ENCODE data around the gene KCNQ1. TPM values are rescaled to one million over a fixed set of nuclear protein-coding genes. Genes with fewer than 3 reads are reported as not detected.

Gene KCNQ1
- total RNA-seq, 1 donor from 2014 or later, result 0.86 TPM

DNA sequence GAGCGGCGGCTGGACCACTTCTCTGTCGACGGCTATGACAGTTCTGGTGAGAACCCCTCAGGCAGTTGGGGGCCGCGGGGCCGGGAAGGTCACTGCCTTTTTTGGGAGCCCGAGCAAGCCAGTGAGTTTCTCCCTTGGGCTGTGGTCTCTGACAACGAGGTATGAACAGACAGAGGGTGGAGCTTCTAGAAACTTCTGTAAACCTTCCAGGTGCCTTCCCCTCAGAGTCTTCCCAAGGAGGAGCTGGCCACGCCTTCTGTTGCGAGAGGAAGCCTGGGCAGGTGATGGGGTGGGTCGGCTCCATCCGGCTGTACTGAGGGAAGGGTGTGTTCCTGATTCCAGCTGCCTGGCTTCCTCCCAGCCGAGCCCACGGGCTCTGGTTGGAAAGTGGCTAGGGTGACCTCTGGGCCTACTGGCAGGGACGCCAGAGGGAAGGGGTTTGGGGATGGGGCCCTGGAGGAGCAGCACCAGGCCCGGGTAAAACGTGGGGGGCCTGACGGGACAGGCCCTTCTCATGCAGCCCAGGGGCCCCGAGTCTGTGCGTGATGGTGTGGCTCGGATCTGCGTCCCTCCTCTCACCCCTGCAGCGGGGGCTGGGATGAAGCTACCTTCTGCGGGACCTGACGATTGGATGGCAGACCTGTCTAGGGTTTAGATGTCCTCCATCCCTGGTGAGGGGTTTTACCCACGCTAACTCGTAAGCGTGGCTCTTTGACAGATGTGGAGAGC is 144.2 kb downstream of the KCNQ1 start:
- H3K9me3 Mint-ChIP-seq, result no peaks in the 10 kb centered on the region
- no peak overlapping the region for H3K27ac Mint-ChIP-seq (ENCODE audit: unreplicated experiment)
- TF ChIP-seq, protein P1, sequence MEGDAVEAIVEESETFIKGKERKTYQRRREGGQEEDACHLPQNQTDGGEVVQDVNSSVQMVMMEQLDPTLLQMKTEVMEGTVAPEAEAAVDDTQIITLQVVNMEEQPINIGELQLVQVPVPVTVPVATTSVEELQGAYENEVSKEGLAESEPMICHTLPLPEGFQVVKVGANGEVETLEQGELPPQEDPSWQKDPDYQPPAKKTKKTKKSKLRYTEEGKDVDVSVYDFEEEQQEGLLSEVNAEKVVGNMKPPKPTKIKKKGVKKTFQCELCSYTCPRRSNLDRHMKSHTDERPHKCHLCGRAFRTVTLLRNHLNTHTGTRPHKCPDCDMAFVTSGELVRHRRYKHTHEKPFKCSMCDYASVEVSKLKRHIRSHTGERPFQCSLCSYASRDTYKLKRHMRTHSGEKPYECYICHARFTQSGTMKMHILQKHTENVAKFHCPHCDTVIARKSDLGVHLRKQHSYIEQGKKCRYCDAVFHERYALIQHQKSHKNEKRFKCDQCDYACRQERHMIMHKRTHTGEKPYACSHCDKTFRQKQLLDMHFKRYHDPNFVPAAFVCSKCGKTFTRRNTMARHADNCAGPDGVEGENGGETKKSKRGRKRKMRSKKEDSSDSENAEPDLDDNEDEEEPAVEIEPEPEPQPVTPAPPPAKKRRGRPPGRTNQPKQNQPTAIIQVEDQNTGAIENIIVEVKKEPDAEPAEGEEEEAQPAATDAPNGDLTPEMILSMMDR (conservative IDR thresholded peaks at IDR 0.05), result no peak
- no peaks in the 10 kb centered on the region for H3K36me3 Mint-ChIP-seq (ENCODE audit: low read depth)
- no peaks in the 10 kb centered on the region for H3K27me3 Mint-ChIP-seq (ENCODE audit: low read depth)
- DNase-seq (ENCODE audit: low read depth, low spot score), result no peak
- no peak overlapping the region for H3K4me3 Mint-ChIP-seq
- no peaks in the 10 kb centered on the region for H3K4me1 Mint-ChIP-seq

DNA sequence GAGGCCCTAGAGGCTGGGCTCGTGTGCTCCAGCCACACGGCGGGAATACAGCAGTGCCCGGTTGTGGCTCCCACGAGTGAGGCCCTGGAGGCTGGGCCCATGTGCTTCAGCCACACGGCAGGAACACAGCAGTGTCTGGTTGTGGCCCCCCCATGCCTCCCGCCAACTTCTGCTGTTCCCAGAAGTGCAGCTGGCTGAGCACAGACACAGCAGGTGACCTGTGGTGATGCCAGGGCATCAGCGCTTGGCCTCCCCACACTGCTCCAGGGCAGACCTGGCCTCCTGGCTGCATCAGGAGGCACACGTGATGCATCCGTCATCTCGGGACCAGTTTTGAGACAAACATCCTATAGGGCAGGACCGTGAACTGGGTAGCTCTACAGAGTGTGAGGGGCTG is 144.7 kb downstream of the KCNQ1 start:
- DNase-seq (ENCODE audit: low read depth, low spot score), result no peak
- Mint-ChIP-seq H3K27ac (ENCODE audit: unreplicated experiment) (no peak overlapping the region), H3K9me3 (peaks cover 2% of the 10 kb centered on the region), H3K4me3 (no peak overlapping the region), H3K4me1 (no peaks in the 10 kb centered on the region), H3K27me3 (ENCODE audit: low read depth) (no peaks in the 10 kb centered on the region), H3K36me3 (ENCODE audit: low read depth) (no peaks in the 10 kb centered on the region)
- TF ChIP-seq, protein P1 (conservative IDR thresholded peaks at IDR 0.05), result no peak

DNA sequence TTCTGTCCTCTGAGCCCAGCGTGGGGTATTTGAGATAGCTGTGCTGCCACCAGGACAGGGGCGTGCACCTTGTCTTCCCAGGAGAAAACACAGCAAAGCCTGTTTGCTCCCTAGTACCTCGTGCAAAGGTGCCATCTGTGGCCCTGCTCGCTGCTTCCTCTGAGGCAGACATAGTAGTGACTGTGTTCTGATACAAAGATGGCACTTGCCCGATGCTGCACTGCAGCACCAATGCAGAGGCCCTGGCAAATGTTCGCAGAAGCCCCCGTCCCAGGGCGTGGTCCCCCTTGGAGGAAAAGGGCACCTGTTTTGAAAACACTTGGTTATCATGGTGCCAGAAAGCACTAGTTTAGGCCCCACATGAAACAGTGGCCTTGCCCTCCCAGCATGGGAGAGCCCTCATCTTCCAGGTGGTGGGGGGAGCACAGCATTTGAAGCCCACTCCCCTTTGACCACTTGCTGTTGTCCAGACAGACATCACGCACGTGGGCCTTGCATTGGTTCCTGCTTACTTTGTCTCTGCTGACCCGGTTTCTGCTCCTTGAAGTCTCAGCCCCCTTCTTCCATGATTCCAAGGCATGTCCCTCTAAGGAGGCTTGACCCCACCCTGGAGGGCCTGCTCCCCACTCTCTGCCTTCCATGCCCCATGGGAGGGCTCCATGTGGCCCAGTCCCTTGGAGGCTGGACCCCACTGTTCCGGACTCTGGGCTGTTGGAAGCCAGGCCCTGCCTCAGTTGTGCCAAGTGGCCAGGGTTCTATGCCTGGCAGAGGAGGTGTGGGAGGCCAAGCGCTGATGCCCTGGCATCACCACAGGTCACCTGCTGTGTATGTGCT is 145.5 kb downstream of the KCNQ1 start:
- no peaks in the 10 kb centered on the region for H3K4me1 Mint-ChIP-seq
- no peak overlapping the region for H3K4me3 Mint-ChIP-seq
- peaks cover 4% of the 10 kb centered on the region for H3K9me3 Mint-ChIP-seq
- H3K36me3 Mint-ChIP-seq (ENCODE audit: low read depth), result no peaks in the 10 kb centered on the region
- no peak for DNase-seq (ENCODE audit: low read depth, low spot score)
- H3K27ac Mint-ChIP-seq (ENCODE audit: unreplicated experiment), result peak overlapping the region; percentile 67
- no peaks in the 10 kb centered on the region for H3K27me3 Mint-ChIP-seq (ENCODE audit: low read depth)
- TF ChIP-seq, protein P1 (conservative IDR thresholded peaks at IDR 0.05), result no peak

DNA sequence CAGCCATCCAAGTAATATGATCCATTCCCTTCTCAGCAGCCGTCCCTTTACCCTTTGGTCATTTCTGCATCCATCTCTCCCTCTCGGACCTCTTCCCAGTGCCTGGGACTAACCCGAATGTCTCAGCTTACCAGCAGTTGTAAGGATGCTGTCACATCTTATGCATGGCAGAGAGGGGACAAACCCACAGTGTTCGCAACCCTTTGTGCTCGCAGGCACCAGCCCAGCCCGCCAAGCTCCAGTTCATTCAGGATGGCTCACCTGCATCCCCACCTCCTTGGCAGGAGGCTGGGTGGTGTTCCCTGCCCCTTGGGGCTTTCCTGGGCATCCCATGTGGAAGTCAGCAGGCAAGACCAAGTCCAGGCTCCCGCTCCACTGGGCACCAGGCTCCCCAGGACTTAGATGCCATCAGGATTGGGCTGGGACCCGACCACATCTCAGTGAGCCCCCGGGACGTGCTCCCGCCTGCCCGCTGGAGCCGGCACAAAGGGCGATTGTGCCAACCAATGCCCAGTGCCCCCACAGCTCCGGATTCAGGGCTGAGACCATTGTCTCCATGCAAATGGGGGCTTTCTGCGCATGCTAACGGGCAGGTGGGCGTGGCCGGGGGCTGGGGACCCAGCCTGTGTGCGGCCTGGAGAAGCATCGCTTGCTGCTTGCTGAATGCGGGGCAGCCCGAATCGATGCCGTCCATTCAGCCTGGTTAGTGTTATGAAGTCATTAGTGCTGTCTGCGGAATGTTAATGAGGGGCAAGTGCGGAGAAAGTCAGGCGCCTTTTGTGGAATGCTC is 146.4 kb downstream of the KCNQ1 start:
- Mint-ChIP-seq H3K27me3 (ENCODE audit: low read depth) (peaks cover 3% of the 10 kb centered on the region), H3K9me3 (peaks cover 4% of the 10 kb centered on the region), H3K27ac (ENCODE audit: unreplicated experiment) (peak overlapping the region; percentile 67), H3K4me3 (no peak overlapping the region), H3K36me3 (ENCODE audit: low read depth) (no peaks in the 10 kb centered on the region), H3K4me1 (no peaks in the 10 kb centered on the region)
- DNase-seq (ENCODE audit: low read depth, low spot score), result no peak
- TF ChIP-seq, protein P1 (conservative IDR thresholded peaks at IDR 0.05), result no peak

DNA sequence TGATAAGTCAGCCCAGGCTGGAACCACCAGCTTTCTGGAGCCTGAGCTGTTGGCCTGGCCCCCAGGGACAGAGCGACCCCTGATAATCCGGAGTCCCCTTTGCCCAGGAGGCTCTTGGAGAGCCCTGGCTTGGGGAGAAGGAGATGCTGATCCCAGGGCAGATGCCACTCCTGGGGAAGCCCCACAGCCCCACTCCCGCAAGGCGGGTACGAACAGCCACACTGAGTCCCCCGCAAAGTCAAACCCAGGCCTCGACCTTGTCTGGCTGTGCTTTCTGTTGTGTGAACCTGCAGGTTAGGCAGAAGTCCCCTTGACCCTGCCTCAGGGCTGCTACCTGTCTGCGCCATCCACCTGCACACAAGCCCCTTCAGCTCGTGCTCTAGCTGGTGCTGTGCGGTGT is 147.0 kb downstream of the KCNQ1 start:
- H3K27me3 Mint-ChIP-seq (ENCODE audit: low read depth), result peaks cover 3% of the 10 kb centered on the region
- no peak for DNase-seq (ENCODE audit: low read depth, low spot score)
- no peaks in the 10 kb centered on the region for H3K36me3 Mint-ChIP-seq (ENCODE audit: low read depth)
- H3K4me1 Mint-ChIP-seq, result no peaks in the 10 kb centered on the region
- no peak overlapping the region for H3K4me3 Mint-ChIP-seq
- TF ChIP-seq, protein P1 (conservative IDR thresholded peaks at IDR 0.05), result no peak
- peaks cover 7% of the 10 kb centered on the region for H3K9me3 Mint-ChIP-seq
- no peak overlapping the region for H3K27ac Mint-ChIP-seq (ENCODE audit: unreplicated experiment)
